H1 (cell line): ENCODE measurements around the gene CDC42EP2. TPM values are rescaled to one million over a fixed set of nuclear protein-coding genes. Genes with fewer than 3 reads are reported as not detected.

Experiments used
- CTCF ChIA-PET: fragments of 300-600 bp; sonication (Branson Sonifier 250); formaldehyde crosslinking; loops from one replicate; lab custom pipeline; 2021; ENCODE audit not compliant: partially characterized antibody; lab: Charles Lee
- POLR2A ChIA-PET: fragments of 300-600 bp; sonication (Branson Sonifier 250); formaldehyde crosslinking; loops from one replicate; lab custom pipeline; 2021; ENCODE audit warnings: inconsistent platforms; ENCODE audit not compliant: partially characterized antibody; lab: Charles Lee
- DNase-seq, 2 experiments: peaks; one replicate each; pipeline versions ENCODE4 v3.0.0 to v3.0.0-alpha.2; 2010 to 2022; ENCODE audit warnings: low spot score in 2 of 2, low read depth in 1 of 2, mixed read lengths in 1 of 2
- FAIRE-seq: peaks from 2 replicates; lab custom pipeline; 2011; peaks lifted over from hg19 to GRCh38; lab: Jason Lieb, UNC
- H2AFZ ChIP-seq: 2 replicates; pipeline ENCODE4 v1.8.1; 2012; ENCODE audit warnings: low read length, inconsistent platforms
- H2AK5ac ChIP-seq: 2 replicates; pipeline ENCODE4 v1.6.1; 2013; ENCODE audit warnings: low read depth, low read length
- H2BK120ac ChIP-seq: replicated peaks from 2 replicates; pipeline ENCODE3; 2013; ENCODE audit warnings: low read depth, low read length, inconsistent platforms
- H2BK12ac ChIP-seq: 2 replicates; pipeline ENCODE4 v1.6.1; 2013; ENCODE audit warnings: low read depth, low read length
- H2BK15ac ChIP-seq: 2 replicates; pipeline ENCODE4 v1.6.1; 2013; ENCODE audit warnings: low read length
- H2BK20ac ChIP-seq: 2 replicates; pipeline ENCODE4 v1.6.1; 2013; ENCODE audit warnings: low read length
- H2BK5ac ChIP-seq: 2 replicates; pipeline ENCODE4 v1.6.1; 2013; ENCODE audit warnings: low read depth, low read length
- H3K14ac ChIP-seq: 2 replicates; pipeline ENCODE4 v1.6.1; 2013; ENCODE audit warnings: inconsistent platforms; ENCODE audit not compliant: insufficient read length
- H3K18ac ChIP-seq: 2 replicates; pipeline ENCODE4 v1.6.1; 2013; ENCODE audit warnings: low read length; ENCODE audit errors: extremely low read depth
- H3K23ac ChIP-seq: 2 replicates; pipeline ENCODE4 v1.6.1; 2013; ENCODE audit warnings: inconsistent platforms; ENCODE audit not compliant: insufficient read length
- H3K23me2 ChIP-seq: 2 replicates; pipeline ENCODE4 v1.6.1; 2013; ENCODE audit warnings: low read depth, low read length
- H3K27ac ChIP-seq: 2 replicates; pipeline ENCODE4 v1.6.1; 2011; ENCODE audit warnings: low read depth, low read length, inconsistent platforms
- H3K27me3 ChIP-seq, 4 experiments: replicated peaks in 1 of 4; 1 replicate in 1 of 4; 2 replicates in 3 of 4; pipeline versions ENCODE4 v1.6.1 to v1.8.1; 2011 to 2013; ENCODE audit warnings: low read length in 3 of 4, mild to moderate bottlenecking in 3 of 4, inconsistent platforms in 2 of 4, mixed read lengths in 2 of 4, moderate library complexity in 1 of 4; ENCODE audit not compliant: control insufficient read depth in 3 of 4, insufficient read depth in 3 of 4; ENCODE audit errors: extremely low read depth in 1 of 4
- H3K36me3 ChIP-seq, 4 experiments: 2 replicates each; pipeline versions ENCODE4 v1.6.1 to v1.8.1; 2011 to 2013; ENCODE audit warnings: mild to moderate bottlenecking in 4 of 4, low read length in 3 of 4, moderate library complexity in 2 of 4, control low read depth in 1 of 4, inconsistent platforms in 1 of 4; ENCODE audit not compliant: insufficient read depth in 4 of 4, control insufficient read depth in 2 of 4
- H3K4ac ChIP-seq: replicated peaks from 2 replicates; pipeline ENCODE3; 2013; ENCODE audit warnings: low read length, low read depth, mixed read lengths, inconsistent platforms; ENCODE audit not compliant: insufficient read length
- H3K4me1 ChIP-seq, 4 experiments: replicated peaks in 1 of 4; 1 replicate in 1 of 4; 2 replicates in 3 of 4; pipeline versions ENCODE4 v1.6.1 to v1.8.1; 2011 to 2013; ENCODE audit warnings: low read length in 3 of 4, inconsistent platforms in 2 of 4, mixed read lengths in 1 of 4; ENCODE audit not compliant: insufficient read depth in 4 of 4, control insufficient read depth in 3 of 4
- H3K4me2 ChIP-seq, 2 experiments: 2 replicates each; pipeline versions ENCODE4 v1.6.1 to v1.8.1; 2011 to 2013; ENCODE audit warnings: low read depth in 2 of 2, low read length in 2 of 2, control low read depth in 1 of 2, inconsistent platforms in 1 of 2, mild to moderate bottlenecking in 1 of 2; ENCODE audit not compliant: insufficient read depth in 1 of 2
- H3K4me3 ChIP-seq, 4 experiments: fragments of 200-600, 300-600 bp in 1 of 4; sonication (generic), shearing (Covaris generic), sonication (Bioruptor Twin) in 1 of 4; 2 replicates each; pipeline versions ENCODE4 v1.5.1 to v1.8.1; 2011 to 2016; ENCODE audit warnings: low read length in 4 of 4, low read depth in 3 of 4, control low read depth in 2 of 4, inconsistent platforms in 2 of 4, mild to moderate bottlenecking in 2 of 4, mixed read lengths in 1 of 4, moderate library complexity in 1 of 4; ENCODE audit not compliant: insufficient read depth in 2 of 4; ENCODE audit errors: extremely low read depth in 1 of 4
- H3K56ac ChIP-seq: replicated peaks from 2 replicates; pipeline ENCODE3; 2013; ENCODE audit warnings: low read depth, mild to moderate bottlenecking, mixed read lengths, low read length, inconsistent platforms; ENCODE audit not compliant: insufficient read length
- H3K79me1 ChIP-seq: 2 replicates; pipeline ENCODE4 v1.6.1; 2013; ENCODE audit warnings: low read depth, low read length, control low read depth
- H3K79me2 ChIP-seq, 2 experiments: 2 replicates each; pipeline versions ENCODE4 v1.6.1 to v1.8.1; 2012 to 2013; ENCODE audit warnings: low read length in 2 of 2, mild to moderate bottlenecking in 2 of 2, inconsistent platforms in 1 of 2; ENCODE audit not compliant: insufficient read depth in 2 of 2, control insufficient read depth in 1 of 2
- H3K9ac ChIP-seq, 4 experiments: replicated peaks in 1 of 4; 1 replicate in 1 of 4; 2 replicates in 3 of 4; pipeline versions ENCODE4 v1.6.1 to v1.8.1; 2011 to 2013; ENCODE audit warnings: low read depth in 3 of 4, low read length in 3 of 4, control low read depth in 2 of 4, mild to moderate bottlenecking in 2 of 4, moderate library complexity in 2 of 4, inconsistent platforms in 1 of 4; ENCODE audit errors: extremely low read depth in 1 of 4
- H3K9me3 ChIP-seq, 2 experiments: 2 replicates each; pipeline versions ENCODE4 v1.6.1 to v1.8.1; 2012 to 2013; ENCODE audit warnings: mild to moderate bottlenecking in 2 of 2, moderate library complexity in 2 of 2, control low read depth in 1 of 2, inconsistent platforms in 1 of 2, low read depth in 1 of 2, low read length in 1 of 2, mixed read lengths in 1 of 2; ENCODE audit not compliant: insufficient read depth in 2 of 2
- H4K20me1 ChIP-seq, 2 experiments: replicated peaks in 1 of 2; 2 replicates each; pipeline versions ENCODE3 to v1.8.1; 2011 to 2013; ENCODE audit warnings: inconsistent platforms in 2 of 2, low read length in 2 of 2, mild to moderate bottlenecking in 1 of 2; ENCODE audit not compliant: insufficient read depth in 2 of 2, control insufficient read depth in 1 of 2
- H4K5ac ChIP-seq: 2 replicates; pipeline ENCODE4 v1.6.1; 2013; ENCODE audit warnings: low read length, low read depth, mixed read lengths, inconsistent platforms; ENCODE audit not compliant: insufficient read length
- H4K8ac ChIP-seq: 2 replicates; pipeline ENCODE4 v1.8.0; 2013; ENCODE audit warnings: mild to moderate bottlenecking, moderate library complexity, low read length, inconsistent platforms; ENCODE audit not compliant: insufficient read depth; ENCODE audit errors: extremely low read depth
- H4K91ac ChIP-seq: replicated peaks from 2 replicates; pipeline ENCODE3; 2013; ENCODE audit warnings: low read length, mixed read lengths, inconsistent platforms; ENCODE audit not compliant: insufficient read length
- RAD21 ChIP-seq, 2 experiments: IDR thresholded peaks in 1 of 2; conservative IDR thresholded peaks in 1 of 2; 2 replicates each; pipeline ENCODE4 v1.6.1; 2011; ENCODE audit warnings: low read depth in 2 of 2, low read length in 2 of 2, improper control_type of control experiment in 1 of 2, inconsistent platforms in 1 of 2, mild to moderate bottlenecking in 1 of 2, moderate library complexity in 1 of 2
- SIX5 ChIP-seq: IDR thresholded peaks from 2 replicates; pipeline ENCODE4 v1.6.1; 2011; ENCODE audit warnings: mild to moderate bottlenecking, low read depth, low read length
- WGBS, 2 experiments: shearing (Covaris generic) in 1 of 2; methylation state at CpG; one replicate each; pipeline versions ENCODE4 v1.1.6 to v1.1.7; 2013 to 2015; ENCODE audit warnings: low lambda C conversion rate in 2 of 2, mixed read lengths in 2 of 2, inconsistent platforms in 1 of 2, low coverage in 1 of 2, missing lambda C conversion rate in 1 of 2; ENCODE audit not compliant: insufficient replicate concordance in 2 of 2, insufficient coverage in 1 of 2, insufficient read length in 1 of 2; ENCODE audit errors: extremely low coverage in 1 of 2, missing lambda C conversion rate in 1 of 2; 5-methylcytosine and 5-hydroxymethylcytosine counted together
- polyA plus RNA-seq, 7 experiments: library from polyadenylated mRNA; depleted of rRNA in 3 of 7; stranded (reverse) in 5 of 7; unstranded in 2 of 7; fragments of >200 nt in 5 of 7; fragments of 200-250 nt in 2 of 7; gene quantifications; 1 replicate in 5 of 7; 2 replicates in 1 of 7; 4 replicates in 1 of 7; pipeline versions ENCODE4 v1.2.1 to v1.2.3, GENCODE V29; 2011 to 2013; ENCODE audit warnings: missing spikeins in 2 of 7, mixed read lengths in 2 of 7
- total RNA-seq: library from RNA; stranded (reverse); fragmentation: NEBNext Ultra II Directional; extraction: Animal tissue kit (Norgen Biotek cat#: 25700); gene quantifications from 2 replicates; pipeline ENCODE4 v1.2.1, GENCODE V29; 2021
- TF ChIP-seq, protein P1 (sequence below), 3 experiments: IDR thresholded peaks; 1 replicate in 2 of 3; 2 replicates in 1 of 3; pipeline versions ENCODE4 v1.5.1 to v1.6.1; 2011; ENCODE audit warnings: low read length in 3 of 3, mild to moderate bottlenecking in 3 of 3, inconsistent platforms in 2 of 3, low read depth in 1 of 3, moderate library complexity in 1 of 3; ENCODE audit not compliant: insufficient read depth in 1 of 3; ENCODE audit errors: control extremely low read depth in 1 of 3

The CDC42EP2 gene
- total and polyA plus RNA-seq, 2 of the 8 experiments (the other 6 are each of a cell fraction or from before 2014, with no cell fraction given): 11.8 to 13.3 TPM

DNA sequence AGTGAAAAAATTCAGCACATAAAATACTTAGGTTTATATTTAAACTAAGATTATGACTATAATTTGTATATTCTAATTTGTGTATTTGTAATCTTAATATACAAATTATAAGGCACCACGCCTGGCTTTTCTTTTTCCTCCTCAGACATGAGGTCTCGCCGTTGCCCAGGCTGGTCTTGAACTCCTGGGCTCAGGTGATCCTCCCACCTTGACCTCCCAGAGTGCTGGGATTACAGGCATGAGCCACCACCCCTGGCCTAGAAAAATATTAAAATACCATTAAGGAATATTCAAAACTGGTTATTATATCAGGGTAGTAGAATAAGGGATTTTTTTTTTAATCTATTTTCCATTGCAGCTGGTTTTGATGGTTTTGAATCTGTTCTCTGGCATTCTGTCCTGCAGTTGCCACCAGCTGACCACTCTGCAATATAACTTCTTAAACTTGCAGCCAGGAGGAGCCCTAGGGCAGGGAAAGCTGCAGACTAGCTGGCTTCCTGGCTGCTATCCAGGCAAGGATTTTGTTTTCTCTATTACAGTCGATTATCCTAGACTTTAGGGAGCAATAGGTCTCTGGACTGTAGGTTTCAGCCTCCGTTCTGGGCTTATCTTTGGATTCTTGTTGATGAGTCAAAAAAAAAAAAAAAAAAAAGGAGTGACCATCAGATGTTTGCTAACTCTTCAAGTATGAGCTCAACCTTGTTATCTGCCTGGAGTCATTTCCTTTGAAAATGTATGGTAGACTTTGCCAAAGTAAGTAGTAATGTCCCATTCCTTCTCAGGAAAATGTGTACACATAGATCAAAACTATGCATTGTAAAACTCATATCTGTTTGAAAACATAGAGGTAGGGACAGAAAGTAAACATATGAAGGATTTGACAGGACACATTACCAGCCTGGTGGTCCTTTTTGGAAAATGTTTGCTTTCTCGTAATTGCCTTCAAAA is 39.7 kb upstream of the CDC42EP2 start:
- Histone ChIP-seq H3K4ac (no peak overlapping the region), H3K23me2 (no peaks in the 10 kb centered on the region), H3K36me3 (peaks cover 12 to 51% (median 40%) of the 10 kb centered on the region in 4 experiments)
- DNase-seq: peak in 1 of 2 experiments; percentile 29
- TF ChIP-seq RAD21 (IDR thresholded peaks at IDR 0.05 in 1 of 2, conservative IDR thresholded peaks at IDR 0.05 in 1 of 2; ENCODE audit: low read depth in 2 of 2, low read length in 2 of 2) (peak; percentile 87 to 94), SIX5 (no peak)
- TF ChIP-seq, protein P1, sequence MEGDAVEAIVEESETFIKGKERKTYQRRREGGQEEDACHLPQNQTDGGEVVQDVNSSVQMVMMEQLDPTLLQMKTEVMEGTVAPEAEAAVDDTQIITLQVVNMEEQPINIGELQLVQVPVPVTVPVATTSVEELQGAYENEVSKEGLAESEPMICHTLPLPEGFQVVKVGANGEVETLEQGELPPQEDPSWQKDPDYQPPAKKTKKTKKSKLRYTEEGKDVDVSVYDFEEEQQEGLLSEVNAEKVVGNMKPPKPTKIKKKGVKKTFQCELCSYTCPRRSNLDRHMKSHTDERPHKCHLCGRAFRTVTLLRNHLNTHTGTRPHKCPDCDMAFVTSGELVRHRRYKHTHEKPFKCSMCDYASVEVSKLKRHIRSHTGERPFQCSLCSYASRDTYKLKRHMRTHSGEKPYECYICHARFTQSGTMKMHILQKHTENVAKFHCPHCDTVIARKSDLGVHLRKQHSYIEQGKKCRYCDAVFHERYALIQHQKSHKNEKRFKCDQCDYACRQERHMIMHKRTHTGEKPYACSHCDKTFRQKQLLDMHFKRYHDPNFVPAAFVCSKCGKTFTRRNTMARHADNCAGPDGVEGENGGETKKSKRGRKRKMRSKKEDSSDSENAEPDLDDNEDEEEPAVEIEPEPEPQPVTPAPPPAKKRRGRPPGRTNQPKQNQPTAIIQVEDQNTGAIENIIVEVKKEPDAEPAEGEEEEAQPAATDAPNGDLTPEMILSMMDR (IDR thresholded peaks at IDR 0.05; ENCODE audit: control extremely low read depth in 1 of 3, insufficient read depth in 1 of 3, low read depth in 1 of 3, low read length in 3 of 3): peak; percentile 65 to 95 (median 81)
- TF ChIP-seq, all 59 proteins: peak for 2
- H4K91ac ChIP-seq: no peak overlapping the region
- POLR2A ChIA-PET: interaction anchor here (0.6 to 2.8 kb wide), 8 partner anchors 17 to 171 kb away, joined by 3 to 9 read pairs (median 4); partner anchors contain the start of genes CDC42EP2 and DPF2
- H2BK12ac ChIP-seq: no peak overlapping the region
- H3K56ac ChIP-seq: no peak overlapping the region
- H2AFZ ChIP-seq: no peak overlapping the region
- no peak for FAIRE-seq
- H3K27ac ChIP-seq: no peak overlapping the region
- H3K23ac ChIP-seq: no peak overlapping the region
- no peaks in the 10 kb centered on the region; the same call in 1 of the 2 replicates for H3K79me1 ChIP-seq
- H3K4me2 ChIP-seq: no peak overlapping the region
- CTCF ChIA-PET: interaction anchor here (0.7 to 45.6 kb wide), 23 partner anchors 10 to 713 kb away, joined by 3 to 1179 read pairs (median 4); partner anchors contain the start of genes CAPN1, CDC42EP2, DPF2 and POLA2
- H3K9me3 ChIP-seq: no peaks in the 10 kb centered on the region
- no peak overlapping the region for H2BK120ac ChIP-seq
- H3K4me1 ChIP-seq: no peaks in the 10 kb centered on the region; a peak in 1 of 7 replicates
- 78% methylated on average over 6 of the region's 6 CpGs; no CpG with 5 or more reads in 1 of the 2 experiments for WGBS, 2 experiments
- no peak overlapping the region for H3K14ac ChIP-seq
- no peak overlapping the region for H2BK5ac ChIP-seq
- H3K27me3 ChIP-seq: no peaks in the 10 kb centered on the region
- no peak overlapping the region for H2BK15ac ChIP-seq
- H3K79me2 ChIP-seq: no peaks in the 10 kb centered on the region
- H3K4me3 ChIP-seq: no peak overlapping the region
- peaks cover 2% of the 10 kb centered on the region in 2 experiments for H4K20me1 ChIP-seq
- no peak overlapping the region for H2AK5ac ChIP-seq
- H3K9ac ChIP-seq: no peak overlapping the region
- no peak overlapping the region for H2BK20ac ChIP-seq
- H3K18ac ChIP-seq: no peak overlapping the region
- no peak overlapping the region for H4K5ac ChIP-seq
- H4K8ac ChIP-seq: no peak overlapping the region
